Lower leg skin (tissue), 4 donors: ENCODE data around the gene ESRP2. TPM values are rescaled to one million over a fixed set of nuclear protein-coding genes. Genes with fewer than 3 reads are reported as not detected.

Experiments used
- DNase-seq, 2 donors: peaks; one replicate each; pipeline ENCODE4 v3.0.0-alpha.2; 2019; ENCODE audit warnings: low spot score in 2 of 2
- H3K4me3 ChIP-seq: fragments of 200-600 bp; sonication (generic); 2 replicates; pipeline ENCODE4 v1.5.1; 2017; ENCODE audit warnings: mild to moderate bottlenecking, low read depth; ENCODE audit not compliant: poor library complexity, severe bottlenecking
- CTCF ChIP-seq, 3 donors: fragments of 450-650 bp; IDR thresholded peaks; one replicate each; pipeline ENCODE4 v1.5.1; 2016; ENCODE audit warnings: antibody characterized with exemption in 3 of 3, mild to moderate bottlenecking in 3 of 3, moderate library complexity in 2 of 3
- POLR2A ChIP-seq, 2 donors: fragments of 450-650 bp; IDR thresholded peaks; one replicate each; pipeline ENCODE4 v1.6.1; 2016 to 2017; ENCODE audit warnings: antibody characterized with exemption in 2 of 2, mild to moderate bottlenecking in 1 of 2, moderate library complexity in 1 of 2
- WGBS, 2 donors: methylation state at CpG; one replicate each; pipeline ENCODE4 v1.1.5; 2018; 5-methylcytosine and 5-hydroxymethylcytosine counted together
- intact Hi-C: fragments of 100-400 bp; cut with DNase I; formaldehyde crosslinking; loops from one replicate; pipeline ENCODE4 v1.15.0; 2023; ENCODE audit warnings: low total_unique reads
- total RNA-seq, 4 donors: library from RNA; depleted of rRNA; stranded (reverse); fragments of >200 nt; gene quantifications; one replicate each; pipeline ENCODE4 v1.1.0, GENCODE V29; 2016

Gene ESRP2
- total RNA-seq, 4 donors from 2014 or later = 84.3 to 120 (median 97.2) TPM

GRCh38 chr16:68273896-68274295 lies 38.0 kb upstream of the ESRP2 start:
- intact Hi-C loops = no loop called here
- TF ChIP-seq CTCF (IDR thresholded peaks at IDR 0.05) (no peak), POLR2A (IDR thresholded peaks at IDR 0.05) (no peak)
- WGBS, 2 donors = 75 to 94% methylated on average over 8 of the region's 8 CpGs
- H3K4me3 ChIP-seq = no peak overlapping the region
- no peak for DNase-seq

GRCh38 chr16:68273459-68273858 lies 37.5 kb upstream of the ESRP2 start:
- TF ChIP-seq CTCF (IDR thresholded peaks at IDR 0.05) (no peak), POLR2A (IDR thresholded peaks at IDR 0.05) (no peak)
- intact Hi-C loops = no loop called here
- WGBS, 2 donors = 67 to 70% methylated on average over 5 of the region's 5 CpGs
- DNase-seq = no peak
- H3K4me3 ChIP-seq = no peak overlapping the region

GRCh38 chr16:68272507-68273209 lies 36.7 kb upstream of the ESRP2 start:
- DNase-seq = no peak
- intact Hi-C loops = no loop called here
- TF ChIP-seq CTCF (IDR thresholded peaks at IDR 0.05) (no peak), POLR2A (IDR thresholded peaks at IDR 0.05) (no peak)
- H3K4me3 ChIP-seq = no peak overlapping the region
- 87 to 93% methylated on average over 4 of the region's 4 CpGs for WGBS, 2 donors

- TF ChIP-seq CTCF (IDR thresholded peaks at IDR 0.05) (no peak), POLR2A (IDR thresholded peaks at IDR 0.05) (no peak)
- WGBS, 2 donors = 0% methylated on average over 1 of the region's 1 CpG
- no peak overlapping the region for H3K4me3 ChIP-seq
- intact Hi-C loops = no loop called here
- DNase-seq = no peak
Observed at GRCh38 chr16:68270353-68270752, 34.4 kb upstream of the ESRP2 start.

GRCh38 chr16:68269793-68270192 lies 33.9 kb upstream of the ESRP2 start:
- TF ChIP-seq CTCF (IDR thresholded peaks at IDR 0.05) (no peak), POLR2A (IDR thresholded peaks at IDR 0.05) (no peak)
- WGBS, 2 donors = 94% methylated on average over 4 of the region's 4 CpGs
- intact Hi-C loops = no loop called here
- no peak overlapping the region for H3K4me3 ChIP-seq
- no peak for DNase-seq
